Neural cell (in vitro differentiated cells): ENCODE measurements around the gene HK2.

ENCODE experiments used
- CTCF ChIP-seq: fragments of 450-650 bp; IDR thresholded peaks from 2 replicates; pipeline ENCODE4 v1.5.1; 2014; ENCODE audit warnings: antibody characterized with exemption, mild to moderate bottlenecking, moderate library complexity; ENCODE audit not compliant: poor library complexity, severe bottlenecking
- EP300 ChIP-seq: fragments of 450-650 bp; conservative IDR thresholded peaks from 2 replicates; pipeline ENCODE4 v1.6.1; 2014; ENCODE audit warnings: antibody characterized with exemption, mild to moderate bottlenecking, moderate library complexity; ENCODE audit not compliant: poor library complexity, severe bottlenecking
- EZH2 ChIP-seq: fragments of 200-600, 300-800 bp; shearing (Covaris generic), sonication (generic); IDR thresholded peaks from 2 replicates; pipeline ENCODE4 v1.6.1; 2014; ENCODE audit warnings: antibody characterized with exemption, low read length, borderline replicate concordance, mild to moderate bottlenecking; ENCODE audit not compliant: insufficient read depth, poor library complexity, severe bottlenecking
- MXI1 ChIP-seq: fragments of 450-650 bp; conservative IDR thresholded peaks from 2 replicates; pipeline ENCODE4 v1.6.1; 2014; ENCODE audit warnings: antibody characterized with exemption, mild to moderate bottlenecking; ENCODE audit not compliant: poor library complexity, severe bottlenecking
- POLR2AphosphoS5 ChIP-seq: IDR thresholded peaks from 2 replicates; pipeline ENCODE4 v1.6.1; 2012
- RAD21 ChIP-seq: fragments of 450-650 bp; conservative IDR thresholded peaks from 2 replicates; pipeline ENCODE4 v1.6.1; 2014; ENCODE audit warnings: antibody characterized with exemption, mild to moderate bottlenecking, moderate library complexity
- SMC3 ChIP-seq: fragments of 450-650 bp; conservative IDR thresholded peaks from 2 replicates; pipeline ENCODE4 v1.6.1; 2014; ENCODE audit warnings: antibody characterized with exemption, mild to moderate bottlenecking, moderate library complexity; ENCODE audit not compliant: poor library complexity
- TAF1 ChIP-seq: IDR thresholded peaks from 2 replicates; pipeline ENCODE4 v1.6.1; 2012; ENCODE audit warnings: low read depth

- no peak for TF ChIP-seq EZH2
- TF ChIP-seq MXI1: no peak
- no peak for TF ChIP-seq CTCF
- no peak for TF ChIP-seq EP300
- no peak for TF ChIP-seq POLR2AphosphoS5
- no peak for TF ChIP-seq SMC3
- no peak for TF ChIP-seq RAD21
- no peak for TF ChIP-seq TAF1
Measured at GRCh38 chr2:74871414-74871813, 37.5 kb downstream of the HK2 start.
